SK-N-SH treated with all-trans-retinoic acid at 6 μM for 48 hours (cell line): ENCODE data around the gene ALG3.

Experiments used
- ATAC-seq: fragments of 200-7000 bp; cut with Tn5 transposase; 3 replicates; pipeline ENCODE4 v1.9.1; 2020; ENCODE audit warnings: mild to moderate bottlenecking, moderate library complexity
- ARNTL ChIP-seq: fragments of 450-650 bp; formaldehyde crosslinking; IDR thresholded peaks from 2 replicates; pipeline ENCODE4 v1.5.0; 2020; ENCODE audit warnings: low read depth, mild to moderate bottlenecking, moderate library complexity, borderline replicate concordance
- BACH2 ChIP-seq: fragments of 250-450 bp; sonication (Bioruptor Pico); IDR thresholded peaks from 2 replicates; pipeline ENCODE4 v1.9.0; 2021; ENCODE audit warnings: mild to moderate bottlenecking, borderline replicate concordance
- CSDC2 ChIP-seq: fragments of 250-450 bp; sonication (Bioruptor Pico); IDR thresholded peaks from 2 replicates; pipeline ENCODE4 v1.5.0; 2020; ENCODE audit warnings: mild to moderate bottlenecking, moderate library complexity
- ESRRG ChIP-seq: fragments of 250-450 bp; sonication (Bioruptor Pico); IDR thresholded peaks from 2 replicates; pipeline ENCODE4 v1.6.1; 2021; ENCODE audit warnings: mild to moderate bottlenecking
- GLIS3 ChIP-seq: fragments of 250-450 bp; sonication (Bioruptor Pico); IDR thresholded peaks from 2 replicates; pipeline ENCODE4 v1.5.0; 2020; ENCODE audit warnings: mild to moderate bottlenecking, moderate library complexity
- ISL1 ChIP-seq: fragments of 250-450 bp; sonication (Bioruptor Pico); IDR thresholded peaks from 2 replicates; pipeline ENCODE4 v2.1.2; 2022; ENCODE audit warnings: mild to moderate bottlenecking, moderate library complexity
- POU6F1 ChIP-seq: fragments of 250-450 bp; sonication (Bioruptor Pico); IDR thresholded peaks from 2 replicates; pipeline ENCODE4 v1.8.0; 2021; ENCODE audit warnings: low read depth, mild to moderate bottlenecking, moderate library complexity, borderline replicate concordance
- PPARA ChIP-seq: fragments of 250-450 bp; sonication (Bioruptor Pico); IDR thresholded peaks from 2 replicates; pipeline ENCODE4 v1.5.0; 2020; ENCODE audit warnings: mild to moderate bottlenecking, borderline replicate concordance
- RARB ChIP-seq: fragments of 250-450 bp; sonication (Bioruptor Pico); IDR thresholded peaks from 2 replicates; pipeline ENCODE4 v1.8.0; 2021; ENCODE audit warnings: mild to moderate bottlenecking, moderate library complexity
- SNAI2 ChIP-seq: fragments of 250-450 bp; sonication (Bioruptor Pico); IDR thresholded peaks from 2 replicates; pipeline ENCODE4 v1.5.0; 2020; ENCODE audit warnings: mild to moderate bottlenecking, moderate library complexity
- TCF4 ChIP-seq: fragments of 250-450 bp; sonication (Bioruptor Pico); IDR thresholded peaks from 2 replicates; pipeline ENCODE4 v1.8.0; 2021; ENCODE audit warnings: mild to moderate bottlenecking, moderate library complexity, borderline replicate concordance
- TOX ChIP-seq: fragments of 250-450 bp; sonication (Bioruptor Pico); IDR thresholded peaks from 2 replicates; pipeline ENCODE4 v1.8.0; 2021; ENCODE audit warnings: mild to moderate bottlenecking, moderate library complexity, borderline replicate concordance
- ZC3H10 ChIP-seq: fragments of 250-450 bp; sonication (Bioruptor Pico); IDR thresholded peaks from 2 replicates; pipeline ENCODE4 v1.5.1; 2021; ENCODE audit warnings: mild to moderate bottlenecking, moderate library complexity
- ZNF565 ChIP-seq: fragments of 450-650 bp; formaldehyde crosslinking; conservative IDR thresholded peaks from 2 replicates; pipeline ENCODE4 v1.5.0; 2020; ENCODE audit warnings: low read depth, mild to moderate bottlenecking, moderate library complexity
- ZNF70 ChIP-seq: fragments of 450-650 bp; formaldehyde crosslinking; IDR thresholded peaks from 2 replicates; pipeline ENCODE4 v1.5.0; 2020; ENCODE audit warnings: mild to moderate bottlenecking, moderate library complexity
- ZNF8 ChIP-seq: fragments of 450-650 bp; formaldehyde crosslinking; IDR thresholded peaks from 2 replicates; pipeline ENCODE4 v1.5.0; 2020; ENCODE audit warnings: mild to moderate bottlenecking, moderate library complexity
- TF ChIP-seq, protein P1 (sequence below): fragments of 250-450 bp; sonication (Bioruptor Pico); IDR thresholded peaks from 2 replicates; pipeline ENCODE4 v1.5.1; 2021; ENCODE audit warnings: mild to moderate bottlenecking, moderate library complexity
- TF ChIP-seq, protein P2 (sequence below): fragments of 250-450 bp; sonication (Bioruptor Pico); IDR thresholded peaks from 2 replicates; pipeline ENCODE4 v1.8.0; 2020; ENCODE audit warnings: mild to moderate bottlenecking, moderate library complexity, borderline replicate concordance
- TF ChIP-seq, protein P3 (sequence below): fragments of 250-450 bp; sonication (Bioruptor Pico); IDR thresholded peaks from 2 replicates; pipeline ENCODE4 v1.5.0; 2020; ENCODE audit warnings: mild to moderate bottlenecking, moderate library complexity

The ALG3 gene

DNA sequence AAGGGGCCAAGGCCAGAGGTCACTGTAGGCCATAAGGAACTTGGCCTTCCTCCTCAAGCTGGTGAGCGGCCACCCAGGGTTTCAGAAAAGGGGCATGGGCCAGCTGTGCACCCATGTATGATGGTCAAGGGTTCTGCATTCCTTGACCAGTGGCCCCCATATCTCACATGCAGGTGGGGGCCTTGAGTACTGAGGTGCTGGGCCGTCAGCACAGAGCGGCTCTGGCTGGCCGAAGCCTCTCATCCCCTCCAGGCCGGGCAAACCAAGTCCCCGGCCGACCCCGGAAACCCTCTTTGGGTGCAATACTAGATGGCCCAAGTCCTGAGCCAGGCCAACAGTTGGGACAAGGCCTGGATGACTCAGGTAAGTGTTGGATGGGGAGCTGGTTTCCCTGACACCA, 9.5 kb downstream of the ALG3 start:
- TF ChIP-seq TCF4 (no peak), GLIS3 (CRISPR knock-in tag) (no peak), PPARA (no peak), ZNF70 (CRISPR knock-in tag) (no peak), RARB (CRISPR knock-in tag) (no peak), BACH2 (CRISPR knock-in tag) (no peak), CSDC2 (no peak), ISL1 (no peak), ZC3H10 (CRISPR knock-in tag) (no peak)
- ATAC-seq: no peak

DNA sequence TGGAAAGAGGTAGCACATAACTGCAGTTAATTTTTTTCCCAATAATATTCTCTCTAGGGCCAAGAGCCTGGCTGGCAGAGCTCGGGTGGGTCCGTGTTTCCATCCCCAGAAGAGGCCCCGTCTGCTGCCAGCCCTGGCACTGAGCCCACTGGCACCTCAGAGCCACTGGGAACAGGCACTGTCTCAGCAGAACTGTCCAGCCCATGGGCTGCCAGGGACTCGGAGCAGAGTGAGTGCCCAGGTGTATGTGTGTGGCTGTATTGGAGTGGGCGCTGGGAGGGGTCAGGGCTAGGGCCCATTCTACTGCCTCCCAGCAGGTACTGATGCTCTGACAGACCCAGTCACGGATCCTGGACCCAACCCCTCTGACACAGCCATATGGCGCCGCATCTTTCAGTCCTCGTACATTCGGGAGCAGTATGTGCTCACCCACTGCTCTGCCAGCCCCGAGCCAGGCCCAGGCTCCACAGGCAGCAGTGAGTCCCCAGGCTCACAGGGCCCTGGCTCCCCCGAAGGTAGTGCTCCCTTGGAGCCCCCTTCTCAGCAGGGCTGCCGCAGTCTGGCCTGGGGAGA, 10.4 kb downstream of the ALG3 start:
- TF ChIP-seq, protein P1, sequence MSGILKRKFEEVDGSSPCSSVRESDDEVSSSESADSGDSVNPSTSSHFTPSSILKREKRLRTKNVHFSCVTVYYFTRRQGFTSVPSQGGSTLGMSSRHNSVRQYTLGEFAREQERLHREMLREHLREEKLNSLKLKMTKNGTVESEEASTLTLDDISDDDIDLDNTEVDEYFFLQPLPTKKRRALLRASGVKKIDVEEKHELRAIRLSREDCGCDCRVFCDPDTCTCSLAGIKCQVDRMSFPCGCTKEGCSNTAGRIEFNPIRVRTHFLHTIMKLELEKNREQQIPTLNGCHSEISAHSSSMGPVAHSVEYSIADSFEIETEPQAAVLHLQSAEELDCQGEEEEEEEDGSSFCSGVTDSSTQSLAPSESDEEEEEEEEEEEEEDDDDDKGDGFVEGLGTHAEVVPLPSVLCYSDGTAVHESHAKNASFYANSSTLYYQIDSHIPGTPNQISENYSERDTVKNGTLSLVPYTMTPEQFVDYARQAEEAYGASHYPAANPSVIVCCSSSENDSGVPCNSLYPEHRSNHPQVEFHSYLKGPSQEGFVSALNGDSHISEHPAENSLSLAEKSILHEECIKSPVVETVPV (CRISPR knock-in tag): no peak
- TF ChIP-seq TOX (CRISPR knock-in tag) (no peak), TCF4 (no peak), ESRRG (CRISPR knock-in tag) (no peak), SNAI2 (CRISPR knock-in tag) (no peak), POU6F1 (CRISPR knock-in tag) (no peak), ZNF565 (CRISPR knock-in tag) (no peak), ARNTL (CRISPR knock-in tag) (no peak), CSDC2 (no peak), ZNF70 (CRISPR knock-in tag) (no peak), ZNF8 (CRISPR knock-in tag) (no peak), BACH2 (CRISPR knock-in tag) (no peak)
- TF ChIP-seq, protein P2, sequence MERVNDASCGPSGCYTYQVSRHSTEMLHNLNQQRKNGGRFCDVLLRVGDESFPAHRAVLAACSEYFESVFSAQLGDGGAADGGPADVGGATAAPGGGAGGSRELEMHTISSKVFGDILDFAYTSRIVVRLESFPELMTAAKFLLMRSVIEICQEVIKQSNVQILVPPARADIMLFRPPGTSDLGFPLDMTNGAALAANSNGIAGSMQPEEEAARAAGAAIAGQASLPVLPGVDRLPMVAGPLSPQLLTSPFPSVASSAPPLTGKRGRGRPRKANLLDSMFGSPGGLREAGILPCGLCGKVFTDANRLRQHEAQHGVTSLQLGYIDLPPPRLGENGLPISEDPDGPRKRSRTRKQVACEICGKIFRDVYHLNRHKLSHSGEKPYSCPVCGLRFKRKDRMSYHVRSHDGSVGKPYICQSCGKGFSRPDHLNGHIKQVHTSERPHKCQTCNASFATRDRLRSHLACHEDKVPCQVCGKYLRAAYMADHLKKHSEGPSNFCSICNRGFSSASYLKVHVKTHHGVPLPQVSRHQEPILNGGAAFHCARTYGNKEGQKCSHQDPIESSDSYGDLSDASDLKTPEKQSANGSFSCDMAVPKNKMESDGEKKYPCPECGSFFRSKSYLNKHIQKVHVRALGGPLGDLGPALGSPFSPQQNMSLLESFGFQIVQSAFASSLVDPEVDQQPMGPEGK (CRISPR knock-in tag): no peak
- TF ChIP-seq, protein P3, sequence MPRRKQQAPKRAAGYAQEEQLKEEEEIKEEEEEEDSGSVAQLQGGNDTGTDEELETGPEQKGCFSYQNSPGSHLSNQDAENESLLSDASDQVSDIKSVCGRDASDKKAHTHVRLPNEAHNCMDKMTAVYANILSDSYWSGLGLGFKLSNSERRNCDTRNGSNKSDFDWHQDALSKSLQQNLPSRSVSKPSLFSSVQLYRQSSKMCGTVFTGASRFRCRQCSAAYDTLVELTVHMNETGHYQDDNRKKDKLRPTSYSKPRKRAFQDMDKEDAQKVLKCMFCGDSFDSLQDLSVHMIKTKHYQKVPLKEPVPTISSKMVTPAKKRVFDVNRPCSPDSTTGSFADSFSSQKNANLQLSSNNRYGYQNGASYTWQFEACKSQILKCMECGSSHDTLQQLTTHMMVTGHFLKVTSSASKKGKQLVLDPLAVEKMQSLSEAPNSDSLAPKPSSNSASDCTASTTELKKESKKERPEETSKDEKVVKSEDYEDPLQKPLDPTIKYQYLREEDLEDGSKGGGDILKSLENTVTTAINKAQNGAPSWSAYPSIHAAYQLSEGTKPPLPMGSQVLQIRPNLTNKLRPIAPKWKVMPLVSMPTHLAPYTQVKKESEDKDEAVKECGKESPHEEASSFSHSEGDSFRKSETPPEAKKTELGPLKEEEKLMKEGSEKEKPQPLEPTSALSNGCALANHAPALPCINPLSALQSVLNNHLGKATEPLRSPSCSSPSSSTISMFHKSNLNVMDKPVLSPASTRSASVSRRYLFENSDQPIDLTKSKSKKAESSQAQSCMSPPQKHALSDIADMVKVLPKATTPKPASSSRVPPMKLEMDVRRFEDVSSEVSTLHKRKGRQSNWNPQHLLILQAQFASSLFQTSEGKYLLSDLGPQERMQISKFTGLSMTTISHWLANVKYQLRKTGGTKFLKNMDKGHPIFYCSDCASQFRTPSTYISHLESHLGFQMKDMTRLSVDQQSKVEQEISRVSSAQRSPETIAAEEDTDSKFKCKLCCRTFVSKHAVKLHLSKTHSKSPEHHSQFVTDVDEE (CRISPR knock-in tag): no peak
- ATAC-seq: no peak

DNA sequence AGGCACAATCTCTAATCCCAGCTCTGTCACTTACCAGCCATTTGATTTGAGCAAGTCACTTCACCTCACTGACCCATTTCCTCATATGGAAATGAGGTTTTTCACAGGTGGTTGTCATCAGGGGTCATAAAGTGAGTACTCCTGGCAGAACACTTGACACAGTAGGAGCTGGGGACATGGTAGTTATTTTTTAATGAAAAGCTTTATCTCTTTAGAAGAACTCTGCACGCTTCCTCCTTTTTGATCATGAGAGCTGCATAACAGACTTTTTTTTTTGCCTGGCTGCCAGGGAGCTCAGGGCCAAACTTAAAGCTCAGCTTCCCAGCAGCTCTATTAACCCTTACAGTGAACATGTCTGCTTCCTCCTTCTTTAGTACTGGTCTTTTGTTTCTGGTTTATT, 11.0 kb downstream of the ALG3 start:
- no peak for ATAC-seq

More for the DNA sequence above, 11.0 kb downstream of the ALG3 start:
- no peak for TF ChIP-seq RARB (CRISPR knock-in tag)
- TF ChIP-seq, protein P3 (CRISPR knock-in tag): no peak
- no peak for TF ChIP-seq TCF4
- TF ChIP-seq BACH2 (CRISPR knock-in tag): no peak
- no peak for TF ChIP-seq ARNTL (CRISPR knock-in tag)
- TF ChIP-seq TOX (CRISPR knock-in tag): no peak
- no peak for TF ChIP-seq ZNF8 (CRISPR knock-in tag)
- TF ChIP-seq, protein P1 (CRISPR knock-in tag): no peak
- no peak for TF ChIP-seq SNAI2 (CRISPR knock-in tag)
